Smooth muscle cell (in vitro differentiated cells): ENCODE data around the gene LRRC75B. TPM values are rescaled to one million over a fixed set of nuclear protein-coding genes. Genes with fewer than 3 reads are reported as not detected.
"Not testable (repeated sequence)": the region's sequence is repeated elsewhere in the genome, so short reads cannot be mapped to it uniquely, and the experiment has no call there.

Experiments
- DNase-seq: peaks from one replicate; lab custom pipeline; 2025; ENCODE audit not compliant: unreplicated experiment; lab: John Stamatoyannopoulos, UW
- H2AFZ ChIP-seq: fragments of 200-600 bp; sonication (generic); 2 replicates; pipeline ENCODE4 v1.6.0; 2016; ENCODE audit warnings: antibody characterized with exemption, low read depth, mild to moderate bottlenecking
- H3F3A ChIP-seq: fragments of 200-600 bp; sonication (generic); 2 replicates; pipeline ENCODE4 v1.6.0; 2017; ENCODE audit warnings: antibody characterized with exemption, low read depth
- H3K27ac ChIP-seq: fragments of 200-600 bp; sonication (generic); 2 replicates; pipeline ENCODE4 v1.5.1; 2016; ENCODE audit warnings: low read depth, mild to moderate bottlenecking
- H3K27me3 ChIP-seq: fragments of 200-600 bp; sonication (generic); 2 replicates; pipeline ENCODE4 v1.6.1; 2016; ENCODE audit warnings: low read depth, mild to moderate bottlenecking
- H3K36me3 ChIP-seq: fragments of 200-600 bp; sonication (generic); 2 replicates; pipeline ENCODE4 v1.5.1; 2016; ENCODE audit warnings: low read depth
- H3K4me1 ChIP-seq: fragments of 200-600 bp; sonication (generic); 2 replicates; pipeline ENCODE4 v1.5.1; 2016; ENCODE audit warnings: low read depth
- H3K4me2 ChIP-seq: fragments of 200-600 bp; sonication (generic); 2 replicates; pipeline ENCODE4 v1.6.0; 2016; ENCODE audit warnings: mild to moderate bottlenecking
- H3K4me3 ChIP-seq: fragments of 200-600 bp; sonication (generic); 2 replicates; pipeline ENCODE4 v1.5.1; 2016; ENCODE audit warnings: mild to moderate bottlenecking
- H3K79me2 ChIP-seq: fragments of 200-600 bp; sonication (generic); 2 replicates; pipeline ENCODE4 v1.6.0; 2016; ENCODE audit warnings: low read depth, mild to moderate bottlenecking
- H3K9ac ChIP-seq: fragments of 200-600 bp; sonication (generic); 2 replicates; pipeline ENCODE4 v1.6.0; 2016; ENCODE audit warnings: low read depth
- H3K9me3 ChIP-seq: fragments of 200-600 bp; sonication (generic); replicated peaks from 2 replicates; pipeline ENCODE4 v1.5.1; 2016; ENCODE audit warnings: low read depth
- H4K20me1 ChIP-seq: fragments of 200-600 bp; sonication (generic); 2 replicates; pipeline ENCODE4 v1.6.0; 2016; ENCODE audit warnings: low read depth
- CTCF ChIP-seq: fragments of 200-600 bp; sonication (generic); IDR thresholded peaks from 2 replicates; pipeline ENCODE4 v1.5.1; 2017; ENCODE audit warnings: borderline replicate concordance, mild to moderate bottlenecking, antibody characterized with exemption; ENCODE audit not compliant: insufficient read depth, poor library complexity, severe bottlenecking
- WGBS: methylation state at CpG from one replicate; pipeline ENCODE4 v1.1.7; 2016; ENCODE audit warnings: low lambda C conversion rate; 5-methylcytosine and 5-hydroxymethylcytosine counted together
- polyA plus RNA-seq: library from polyadenylated mRNA; unstranded; fragments of >200 nt; fragmentation: Nextera tagmentation; extraction: Ambion mirVana; gene quantifications from 2 replicates; pipeline ENCODE4 v1.2.1, GENCODE V29; 2016
- total RNA-seq: library from RNA; depleted of rRNA; stranded (reverse); fragments of >200 nt; gene quantifications from 2 replicates; pipeline ENCODE4 v1.2.3, GENCODE V29; 2014

Gene LRRC75B
- total and polyA plus RNA-seq, 2 experiments from 2014 or later: 14.1 to 33.5 TPM

DNA sequence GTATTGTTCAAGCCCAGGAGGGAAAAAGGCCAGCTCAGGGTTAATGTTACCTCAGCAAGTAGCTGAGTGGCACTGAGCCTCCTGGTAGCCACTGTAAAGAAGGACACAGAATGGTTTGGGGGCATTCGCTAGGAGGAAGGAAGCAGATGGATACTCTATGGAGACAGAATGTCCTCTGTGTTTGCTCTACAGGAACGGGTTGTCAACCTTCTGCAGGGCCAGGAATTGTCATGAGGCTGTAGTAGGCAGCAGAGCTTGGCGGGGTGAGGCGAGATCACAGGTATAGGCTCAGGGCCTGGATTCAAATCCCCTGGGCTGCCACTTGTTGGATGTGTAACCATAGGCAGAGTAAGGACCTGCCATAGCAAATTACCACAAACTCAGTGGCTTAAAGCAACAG, 3.0 kb upstream of the LRRC75B start:
- Histone ChIP-seq H3K27ac (no peak overlapping the region), H3K4me3 (no peak overlapping the region), H2AFZ (no peak overlapping the region), H3K4me2 (no peak overlapping the region), H4K20me1 (no peaks in the 10 kb centered on the region), H3K4me1 (peaks cover 8% of the 10 kb centered on the region), H3K79me2 (no peaks in the 10 kb centered on the region), H3K36me3 (no peaks in the 10 kb centered on the region), H3K27me3 (no peaks in the 10 kb centered on the region), H3K9ac (no peak overlapping the region), H3K9me3 (no peaks in the 10 kb centered on the region), H3F3A (no peaks in the 10 kb centered on the region)
- no peak for DNase-seq
- no peak for TF ChIP-seq CTCF
- WGBS: 96% methylated on average over 4 of the region's 4 CpGs

GRCh38 chr22:24595228-24595627, 2.4 kb upstream of the LRRC75B start:
- Histone ChIP-seq H3K27ac (no peak overlapping the region), H3K9ac (no peak overlapping the region), H3K9me3 (no peaks in the 10 kb centered on the region), H3K4me1 (peaks cover 8% of the 10 kb centered on the region), H3K27me3 (no peaks in the 10 kb centered on the region), H4K20me1 (no peaks in the 10 kb centered on the region), H3K79me2 (no peaks in the 10 kb centered on the region), H3K4me3 (no peak overlapping the region), H3K4me2 (no peak overlapping the region), H2AFZ (no peak overlapping the region), H3K36me3 (no peaks in the 10 kb centered on the region), H3F3A (no peaks in the 10 kb centered on the region)
- no peak for DNase-seq
- 91% methylated on average over 6 of the region's 6 CpGs for WGBS
- no peak for TF ChIP-seq CTCF

DNA sequence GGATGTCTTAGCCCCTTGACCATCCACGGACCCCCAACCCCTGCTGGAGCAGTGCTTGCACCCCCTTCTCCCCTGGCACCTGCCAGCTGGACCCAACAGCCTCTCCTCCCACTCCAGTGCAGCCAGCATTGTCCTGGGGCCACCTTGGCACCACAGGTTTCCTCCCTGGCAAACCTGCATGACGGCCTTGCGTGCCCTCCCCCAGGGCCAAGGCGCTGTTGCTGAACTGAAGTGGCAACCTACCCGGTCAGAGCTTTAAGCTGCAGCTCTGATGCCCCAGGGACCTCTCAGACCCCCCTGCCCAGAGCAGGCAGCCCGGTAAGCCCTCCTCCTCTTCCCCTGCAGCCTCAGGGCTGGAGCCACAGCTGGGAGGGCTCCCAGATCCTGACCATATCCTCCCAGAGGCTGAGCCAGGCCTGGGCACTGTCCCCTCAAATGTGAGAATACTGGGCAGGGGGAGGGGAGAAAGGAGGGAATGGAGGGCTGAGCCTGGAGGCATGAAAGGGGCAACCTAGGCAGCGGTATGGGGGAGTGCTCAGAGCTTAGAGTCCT, 1.8 kb upstream of the LRRC75B start:
- H3K4me3 ChIP-seq: no peak overlapping the region
- H3K27me3 ChIP-seq: no peaks in the 10 kb centered on the region
- H3K36me3 ChIP-seq: no peaks in the 10 kb centered on the region
- 81% methylated on average over 7 of the region's 7 CpGs for WGBS
- H4K20me1 ChIP-seq: no peaks in the 10 kb centered on the region
- TF ChIP-seq CTCF: no peak
- H3K9ac ChIP-seq: no peak overlapping the region
- no peaks in the 10 kb centered on the region for H3K79me2 ChIP-seq
- no peaks in the 10 kb centered on the region for H3F3A ChIP-seq
- H2AFZ ChIP-seq: no peak overlapping the region
- no peak overlapping the region for H3K4me2 ChIP-seq
- H3K4me1 ChIP-seq: peaks cover 8% of the 10 kb centered on the region
- H3K9me3 ChIP-seq: no peaks in the 10 kb centered on the region
- DNase-seq: no peak
- no peak overlapping the region for H3K27ac ChIP-seq

GRCh38 chr22:24593836-24594568, 1.1 kb upstream of the LRRC75B start:
- H3K79me2 ChIP-seq: no peaks in the 10 kb centered on the region
- H3K36me3 ChIP-seq: no peaks in the 10 kb centered on the region
- H3K9ac ChIP-seq: no peak overlapping the region
- no peaks in the 10 kb centered on the region for H3K27me3 ChIP-seq
- H3K4me2 ChIP-seq: peak overlapping the region; percentile 96
- no peaks in the 10 kb centered on the region for H3K9me3 ChIP-seq
- no peak for TF ChIP-seq CTCF
- no peaks in the 10 kb centered on the region for H3F3A ChIP-seq
- H3K27ac ChIP-seq: no peak overlapping the region
- H4K20me1 ChIP-seq: no peaks in the 10 kb centered on the region
- DNase-seq: no peak
- H2AFZ ChIP-seq: no peak overlapping the region
- no peak overlapping the region for H3K4me3 ChIP-seq
- peaks cover 8% of the 10 kb centered on the region for H3K4me1 ChIP-seq
- whole genome bisulfite sequencing: 79% methylated on average over 16 of the region's 16 CpGs

GRCh38 chr22:24593559-24593835, 624 bp upstream of the LRRC75B start:
- Histone ChIP-seq H3K4me2 (peak overlapping the region; percentile 96), H3K4me3 (peak overlapping the region; percentile 78), H3K9ac (peak overlapping the region; percentile 52), H3K27ac (peak overlapping the region; percentile 26)
- H2AFZ ChIP-seq, H3K79me2 ChIP-seq, H3K27me3 ChIP-seq, H3K4me1 ChIP-seq, DNase-seq, H3K36me3 ChIP-seq, H4K20me1 ChIP-seq, H3K9me3 ChIP-seq, H3F3A ChIP-seq: not testable (repeated sequence)
- 94% methylated on average over 10 of the region's 10 CpGs for WGBS
